ENCODE measurements around the gene CD300LD.
"Not testable (repeated sequence)": the region's sequence is repeated elsewhere in the genome, so short reads cannot be mapped to it uniquely, and the experiment has no call there.

The CD300LD gene

GRCh38 chr17:74606050-74606449 is 14.0 kb upstream of the CD300LD start:
- no peak for DNase-seq (ENCODE audit: low read depth)

GRCh38 chr17:74605361-74605760 is 13.3 kb upstream of the CD300LD start:
- DNase-seq (ENCODE audit: low read depth) = no peak

GRCh38 chr17:74604761-74605160 is 12.7 kb upstream of the CD300LD start:
- DNase-seq (ENCODE audit: low read depth) = no peak

GRCh38 chr17:74604200-74604599 is 12.1 kb upstream of the CD300LD start:
- DNase-seq (ENCODE audit: low read depth) = no peak

- DNase-seq (ENCODE audit: low read depth) = no peak
Observed at GRCh38 chr17:74603746-74604145, 11.7 kb upstream of the CD300LD start.

- no peak for DNase-seq (ENCODE audit: low read depth)
Observed at GRCh38 chr17:74603037-74603635, 11.1 kb upstream of the CD300LD start.

- no peak for DNase-seq (ENCODE audit: low read depth)
Observed at GRCh38 chr17:74601944-74602572, 10.0 kb upstream of the CD300LD start.

- no peak for DNase-seq (ENCODE audit: low read depth)
Observed at GRCh38 chr17:74599448-74599939, 7.4 kb upstream of the CD300LD start.

GRCh38 chr17:74599023-74599399 is 6.9 kb upstream of the CD300LD start:
- no peak for DNase-seq (ENCODE audit: low read depth)

- no peak for DNase-seq (ENCODE audit: low read depth)
Observed at GRCh38 chr17:74598346-74599022, 6.4 kb upstream of the CD300LD start.

- DNase-seq (ENCODE audit: low read depth) = no peak
Observed at GRCh38 chr17:74597069-74597790, 5.1 kb upstream of the CD300LD start.

- no peak for DNase-seq (ENCODE audit: low read depth)
Observed at GRCh38 chr17:74595037-74595750, 3.1 kb upstream of the CD300LD start.

- no peak for DNase-seq (ENCODE audit: low read depth)
Observed at GRCh38 chr17:74591503-74591902, 580 bp downstream of the CD300LD start.

GRCh38 chr17:74585711-74586110 is 6.4 kb downstream of the CD300LD start:
- DNase-seq (ENCODE audit: low read depth) = no peak

GRCh38 chr17:74584292-74585060 is 7.6 kb downstream of the CD300LD start:
- DNase-seq (ENCODE audit: low read depth) = no peak

- no peak for DNase-seq (ENCODE audit: low read depth)
Observed at GRCh38 chr17:74582633-74583032, 9.4 kb downstream of the CD300LD start.

GRCh38 chr17:74579900-74580299 is 12.2 kb downstream of the CD300LD start:
- DNase-seq (ENCODE audit: low read depth) = no peak

GRCh38 chr17:74578979-74579378 is 13.1 kb downstream of the CD300LD start:
- no peak for DNase-seq (ENCODE audit: low read depth)

GRCh38 chr17:74574489-74575142 is 17.5 kb downstream of the CD300LD start:
- DNase-seq (ENCODE audit: low read depth) = no peak

- DNase-seq (ENCODE audit: low read depth) = not testable (repeated sequence)
Observed at GRCh38 chr17:74573635-74574034, 18.4 kb downstream of the CD300LD start.

GRCh38 chr17:74573169-74573568 is 18.9 kb downstream of the CD300LD start:
- no peak for DNase-seq (ENCODE audit: low read depth)

All from stimulated activated CD8-positive, alpha-beta memory T cell treated with anti-CD3 and anti-CD28 coated beads, Interleukin-12 subunit alpha, Interleukin-12 subunit beta, amount 100 ng/mL, for 4 hours (primary cell).